Skeletal muscle satellite cell (primary cell): Measurements from ENCODE around the gene MCC.

ENCODE experiments used
- H3K27me3 ChIP-seq: 2 replicates; pipeline ENCODE4 v1.7.0; 2013; ENCODE audit warnings: low read length; ENCODE audit not compliant: control insufficient read depth, insufficient read depth
- H3K36me3 ChIP-seq: 2 replicates; pipeline ENCODE4 v1.7.0; 2013; ENCODE audit warnings: mild to moderate bottlenecking, control low read depth, low read length; ENCODE audit not compliant: insufficient read depth
- H3K4me1 ChIP-seq: 2 replicates; pipeline ENCODE4 v1.7.0; 2013; ENCODE audit warnings: low read length; ENCODE audit not compliant: control insufficient read depth, insufficient read depth
- H3K4me2 ChIP-seq: 2 replicates; pipeline ENCODE4 v1.7.0; 2013; ENCODE audit warnings: mild to moderate bottlenecking, low read length
- H3K4me3 ChIP-seq: 2 replicates; pipeline ENCODE4 v1.7.0; 2013; ENCODE audit warnings: low read length
- H3K9ac ChIP-seq: 2 replicates; pipeline ENCODE4 v1.7.0; 2013; ENCODE audit warnings: mild to moderate bottlenecking, low read depth, low read length, moderate library complexity
- H3K9me3 ChIP-seq: replicated peaks from 2 replicates; pipeline ENCODE4 v1.7.0; 2013; ENCODE audit warnings: mild to moderate bottlenecking, control low read depth, low read length

The MCC gene

DNA sequence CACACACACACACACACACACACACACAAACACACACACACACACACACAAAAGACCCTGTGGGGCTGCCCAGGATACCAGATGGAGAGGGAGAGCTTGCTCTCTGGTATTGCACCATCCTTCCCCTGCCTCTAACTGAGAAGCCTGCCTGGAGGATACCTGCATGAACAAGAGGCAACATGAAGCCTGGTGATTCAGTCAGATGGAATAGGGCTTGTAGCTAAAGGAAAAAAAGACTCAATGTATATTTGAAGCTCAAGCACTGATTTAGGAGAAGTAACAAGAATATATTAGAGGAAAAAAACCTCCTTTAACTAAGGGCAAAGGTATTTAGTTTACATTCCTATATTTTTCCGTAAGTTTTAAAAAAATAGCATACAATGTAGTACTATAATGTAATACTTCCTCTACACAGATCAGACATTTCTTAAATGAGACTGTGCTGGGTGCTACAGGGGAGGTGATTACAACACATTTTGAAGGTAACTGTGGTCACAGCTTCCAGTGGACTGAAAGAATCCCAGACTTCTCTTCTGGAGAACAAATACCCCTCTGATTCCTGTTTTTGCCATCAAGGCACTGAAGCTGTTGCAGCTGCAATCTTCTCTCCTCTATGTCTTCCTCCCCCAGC lies 342.4 kb downstream of the MCC start:
- Histone ChIP-seq H3K27me3 (no peaks in the 10 kb centered on the region), H3K4me1 (peaks cover 21% of the 10 kb centered on the region), H3K9me3 (no peaks in the 10 kb centered on the region), H3K4me3 (no peak overlapping the region), H3K4me2 (no peak overlapping the region), H3K9ac (peak overlapping the region; percentile 54), H3K36me3 (no peaks in the 10 kb centered on the region)

DNA sequence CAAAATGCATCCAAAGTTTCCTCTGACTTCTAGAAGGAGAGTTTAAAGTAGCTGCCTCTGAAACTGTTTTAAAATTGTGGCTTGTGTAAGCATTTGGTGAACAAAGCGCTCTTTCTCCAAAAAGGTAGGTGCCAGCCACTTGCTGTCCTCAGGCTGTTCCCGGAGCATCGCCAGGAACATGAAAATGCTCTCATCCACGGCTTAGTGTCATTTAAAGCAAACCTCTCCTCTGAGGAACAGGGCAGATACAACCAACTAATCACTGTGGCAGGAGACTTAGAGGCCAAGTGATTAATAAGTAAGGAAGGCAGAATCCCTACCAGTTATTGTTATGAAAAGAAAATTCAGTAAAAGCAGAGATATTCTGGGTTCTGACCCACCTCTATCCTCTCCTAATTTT lies 346.1 kb downstream of the MCC start:
- no peaks in the 10 kb centered on the region for H3K27me3 ChIP-seq
- no peak overlapping the region for H3K9ac ChIP-seq
- H3K36me3 ChIP-seq = no peaks in the 10 kb centered on the region
- no peaks in the 10 kb centered on the region for H3K9me3 ChIP-seq
- H3K4me2 ChIP-seq = no peak overlapping the region
- H3K4me1 ChIP-seq = peaks cover 19% of the 10 kb centered on the region
- H3K4me3 ChIP-seq = no peak overlapping the region

DNA sequence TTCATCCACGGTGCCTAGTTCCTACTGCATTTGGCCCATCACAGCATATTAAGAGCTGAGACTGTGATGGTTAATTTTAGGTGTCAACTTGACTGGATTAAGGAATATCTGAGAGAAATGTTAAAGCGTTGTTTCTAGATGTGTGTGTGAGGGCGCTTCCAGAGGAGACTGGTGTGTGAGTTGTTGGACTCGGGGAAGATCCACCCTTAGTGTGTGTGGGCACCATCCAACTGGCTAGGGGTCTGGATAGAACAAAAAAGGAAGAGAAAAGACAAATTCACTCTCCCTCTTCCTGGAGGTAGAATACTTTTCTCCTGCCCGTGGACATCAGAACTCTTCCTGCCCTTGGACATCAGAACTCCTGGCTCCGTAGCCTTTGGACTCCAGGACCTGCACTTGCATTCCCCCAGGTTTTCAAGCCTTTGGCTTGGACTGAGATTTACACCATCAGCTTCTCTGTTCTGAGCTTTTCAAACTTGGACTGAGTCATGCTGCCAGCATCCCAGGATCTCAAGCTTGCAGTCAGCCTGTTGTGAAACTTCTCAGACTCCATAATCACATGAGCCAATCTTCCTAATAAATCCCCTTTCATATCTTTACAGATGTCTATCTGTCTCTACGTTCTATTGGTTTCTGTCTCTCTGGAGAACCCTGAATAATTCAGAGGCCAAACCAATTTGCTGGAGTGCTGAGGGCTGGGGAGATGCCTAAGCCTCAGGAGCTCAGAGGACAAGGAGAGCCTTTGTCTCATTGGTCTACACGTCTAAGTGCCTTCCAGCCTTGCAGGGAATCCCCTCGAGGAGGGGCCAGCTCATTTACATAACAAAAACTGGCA lies 347.2 kb downstream of the MCC start:
- Histone ChIP-seq H3K4me1 (peaks cover 14% of the 10 kb centered on the region), H3K4me2 (peak overlapping the region; percentile 29), H3K9me3 (no peaks in the 10 kb centered on the region), H3K27me3 (no peaks in the 10 kb centered on the region), H3K4me3 (no peak overlapping the region), H3K36me3 (no peaks in the 10 kb centered on the region), H3K9ac (peak overlapping the region; percentile 19)

DNA sequence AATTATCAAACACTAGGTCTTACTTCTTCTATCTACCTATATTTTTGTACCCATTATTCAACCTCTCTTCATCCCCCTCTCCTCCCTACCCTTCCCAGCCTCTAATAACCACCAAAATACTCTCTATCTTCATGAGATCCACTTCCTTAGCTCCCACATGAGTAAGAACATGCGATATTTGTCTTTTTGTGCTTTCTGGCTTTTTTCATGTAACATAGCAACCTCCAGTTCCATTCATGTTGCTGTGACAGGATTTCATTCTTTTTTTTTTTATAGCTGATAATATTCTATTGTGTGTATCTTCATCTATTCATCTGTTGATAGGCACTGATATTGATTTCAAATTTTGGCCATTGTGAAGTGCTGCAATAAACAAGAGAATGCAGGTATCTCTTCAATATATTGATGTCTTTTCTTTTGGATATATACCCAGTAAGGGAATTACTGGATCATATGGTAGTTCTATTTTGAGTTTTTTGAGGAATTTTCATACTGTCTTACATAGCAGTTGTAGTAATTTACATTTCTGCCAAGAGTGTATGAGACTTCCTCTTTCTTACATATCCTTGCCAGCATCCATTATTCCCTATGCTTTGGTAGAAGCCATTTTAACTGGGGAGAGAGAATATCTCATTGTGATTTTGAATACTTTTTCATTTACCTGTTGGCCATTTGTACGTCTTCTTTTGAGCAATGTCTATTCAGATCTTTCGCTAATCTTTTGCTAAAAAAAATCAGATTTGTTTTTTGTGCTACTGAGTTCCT lies 354.9 kb downstream of the MCC start:
- no peak overlapping the region for H3K4me3 ChIP-seq
- H3K9ac ChIP-seq = no peak overlapping the region
- H3K9me3 ChIP-seq = no peaks in the 10 kb centered on the region
- no peaks in the 10 kb centered on the region for H3K27me3 ChIP-seq
- H3K36me3 ChIP-seq = no peaks in the 10 kb centered on the region
- no peak overlapping the region for H3K4me2 ChIP-seq
- no peaks in the 10 kb centered on the region for H3K4me1 ChIP-seq

DNA sequence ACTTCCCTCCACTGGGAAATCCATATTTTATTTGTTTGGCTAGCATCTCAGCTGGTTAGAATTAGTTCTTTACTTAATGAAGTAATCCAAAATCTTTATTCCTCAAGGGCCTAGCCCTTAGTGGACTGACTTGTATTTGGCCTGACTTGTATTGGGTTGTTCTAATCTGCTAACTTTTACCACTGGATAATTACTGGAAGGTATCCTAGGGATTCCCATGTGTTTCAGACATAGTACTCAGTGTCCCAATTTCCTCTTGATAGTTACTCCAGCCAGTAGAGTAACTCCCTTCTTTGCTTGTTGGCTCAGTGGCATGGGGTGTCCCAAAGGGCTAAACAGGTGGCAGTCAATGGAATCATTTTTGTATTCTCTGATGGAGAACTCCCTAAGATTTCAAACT lies 355.7 kb downstream of the MCC start:
- H3K4me3 ChIP-seq = no peak overlapping the region
- no peaks in the 10 kb centered on the region for H3K9me3 ChIP-seq
- no peaks in the 10 kb centered on the region for H3K27me3 ChIP-seq
- no peaks in the 10 kb centered on the region for H3K36me3 ChIP-seq
- no peaks in the 10 kb centered on the region for H3K4me1 ChIP-seq
- H3K4me2 ChIP-seq = no peak overlapping the region
- no peak overlapping the region for H3K9ac ChIP-seq

DNA sequence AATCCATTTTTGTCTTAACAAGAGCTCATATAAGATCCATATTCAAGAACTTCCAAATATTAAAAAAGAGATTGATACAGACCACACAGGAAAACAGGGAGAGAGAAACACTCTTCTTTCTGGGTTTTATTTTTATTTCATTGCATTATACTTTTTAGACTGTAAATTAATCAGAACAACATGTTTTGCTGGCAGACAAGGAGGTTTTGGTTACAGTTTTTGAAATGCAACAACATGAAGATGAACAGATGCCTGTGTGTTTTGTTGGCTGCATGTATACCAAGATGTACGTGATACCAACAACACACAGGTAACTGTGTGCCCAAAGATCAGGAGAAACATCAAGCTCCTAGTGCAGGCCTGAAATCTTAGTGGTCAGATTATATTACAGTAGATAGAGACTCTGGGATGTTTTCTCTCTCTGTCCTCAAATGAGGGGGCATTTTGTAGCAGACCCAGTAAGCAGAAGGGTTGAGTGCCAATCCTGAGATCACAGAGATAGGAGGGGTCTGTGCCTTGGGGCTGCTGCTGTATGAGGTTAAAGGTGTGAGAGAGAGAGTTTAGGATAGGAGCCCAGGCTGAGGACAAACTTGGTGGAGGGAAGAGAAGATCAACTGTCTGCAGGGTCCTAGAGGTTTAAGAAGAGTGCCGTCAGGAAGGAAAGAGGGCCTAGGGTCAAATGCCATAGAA lies 359.5 kb downstream of the MCC start:
- H3K4me3 ChIP-seq = no peak overlapping the region
- no peaks in the 10 kb centered on the region for H3K4me1 ChIP-seq
- no peaks in the 10 kb centered on the region for H3K27me3 ChIP-seq
- no peak overlapping the region for H3K4me2 ChIP-seq
- no peaks in the 10 kb centered on the region for H3K9me3 ChIP-seq
- no peak overlapping the region for H3K9ac ChIP-seq
- H3K36me3 ChIP-seq = no peaks in the 10 kb centered on the region

DNA sequence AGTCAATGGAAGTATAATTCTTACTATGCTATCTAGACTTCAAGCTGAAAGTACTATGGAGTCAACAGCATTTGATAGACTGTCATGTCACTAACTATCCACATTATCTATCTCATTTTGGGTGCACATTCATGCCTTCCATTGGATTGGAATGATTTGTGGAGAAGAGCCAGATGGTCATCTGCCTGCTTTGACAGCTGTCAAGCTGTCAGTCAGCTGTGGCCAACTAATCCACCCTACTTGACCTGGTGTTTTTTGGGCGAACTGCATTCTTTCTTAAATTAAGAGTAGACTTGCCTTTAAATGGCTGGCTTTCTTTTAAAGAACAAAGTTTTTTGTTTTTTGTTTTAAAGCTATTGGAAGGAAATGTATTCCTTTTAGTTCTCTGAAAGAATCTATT lies 360.2 kb downstream of the MCC start:
- Histone ChIP-seq H3K9me3 (no peaks in the 10 kb centered on the region), H3K9ac (no peak overlapping the region), H3K36me3 (no peaks in the 10 kb centered on the region), H3K4me2 (no peak overlapping the region), H3K27me3 (no peaks in the 10 kb centered on the region), H3K4me3 (no peak overlapping the region), H3K4me1 (no peaks in the 10 kb centered on the region)

DNA sequence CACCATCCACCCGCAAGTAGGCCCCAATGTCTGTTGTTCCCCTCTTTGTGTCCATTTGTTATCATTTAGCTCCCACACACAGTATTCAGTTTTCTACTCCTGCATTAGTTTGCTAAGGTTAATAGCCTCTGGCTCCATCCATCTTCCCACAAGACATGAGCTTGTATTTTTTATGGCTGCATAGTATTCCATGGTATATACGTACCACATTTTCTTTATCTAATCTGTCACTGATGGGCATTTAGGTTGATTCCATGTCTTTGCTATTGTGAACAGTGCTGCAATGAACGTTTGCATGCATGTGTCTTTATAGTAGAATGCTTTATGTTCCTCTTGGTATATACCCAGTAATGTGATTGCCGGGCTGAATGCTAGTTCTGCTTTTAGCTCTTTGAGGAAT lies 361.2 kb downstream of the MCC start:
- Histone ChIP-seq H3K9me3 (no peaks in the 10 kb centered on the region), H3K27me3 (no peaks in the 10 kb centered on the region), H3K9ac (no peak overlapping the region), H3K4me1 (peaks cover 5% of the 10 kb centered on the region), H3K4me2 (no peak overlapping the region), H3K4me3 (no peak overlapping the region), H3K36me3 (no peaks in the 10 kb centered on the region)

DNA sequence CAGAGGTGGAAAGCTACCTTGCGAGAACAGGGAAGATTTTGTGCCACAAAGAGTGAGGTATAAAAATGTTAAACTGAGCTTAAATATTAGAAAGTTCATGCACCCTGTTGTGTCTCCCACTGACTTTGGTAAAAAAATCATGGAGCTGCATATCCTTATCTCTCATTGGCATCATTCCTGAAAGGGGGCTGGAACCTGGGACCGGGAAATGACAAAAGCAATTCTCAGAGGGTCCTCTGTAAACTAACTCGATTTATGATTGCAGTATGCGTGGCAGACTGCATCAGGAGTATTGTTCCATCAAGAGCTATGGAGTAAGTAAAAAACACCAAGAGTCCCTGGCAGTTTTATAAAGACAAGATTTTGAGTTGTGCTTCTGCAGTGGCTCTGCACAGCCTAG lies 362.9 kb downstream of the MCC start:
- H3K27me3 ChIP-seq = no peaks in the 10 kb centered on the region
- H3K9me3 ChIP-seq = no peaks in the 10 kb centered on the region
- no peaks in the 10 kb centered on the region for H3K36me3 ChIP-seq
- H3K4me1 ChIP-seq = peaks cover 8% of the 10 kb centered on the region
- H3K9ac ChIP-seq = no peak overlapping the region
- H3K4me3 ChIP-seq = no peak overlapping the region
- no peak overlapping the region for H3K4me2 ChIP-seq

DNA sequence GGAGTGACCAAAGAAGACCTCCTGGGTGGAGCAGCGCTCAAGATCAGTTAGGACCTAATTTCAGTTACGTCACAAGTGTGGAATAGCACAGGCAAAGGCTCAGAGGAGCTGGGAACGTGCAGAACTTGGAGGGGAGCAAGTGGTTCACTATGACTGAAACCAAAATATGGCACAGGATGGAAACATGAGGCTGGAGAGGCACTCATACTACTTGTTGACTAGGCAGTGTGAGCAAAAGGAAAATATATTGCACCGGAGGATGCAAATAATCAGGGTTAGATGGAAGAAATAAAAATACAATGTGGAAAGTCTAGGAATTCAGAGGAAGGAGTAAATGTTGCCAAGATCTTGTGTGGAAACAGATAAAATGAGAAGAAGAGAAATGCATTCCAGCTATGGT lies 363.3 kb downstream of the MCC start:
- H3K9ac ChIP-seq = no peak overlapping the region
- no peaks in the 10 kb centered on the region for H3K27me3 ChIP-seq
- no peak overlapping the region for H3K4me3 ChIP-seq
- H3K36me3 ChIP-seq = no peaks in the 10 kb centered on the region
- no peak overlapping the region for H3K4me2 ChIP-seq
- no peaks in the 10 kb centered on the region for H3K9me3 ChIP-seq
- peaks cover 8% of the 10 kb centered on the region for H3K4me1 ChIP-seq

DNA sequence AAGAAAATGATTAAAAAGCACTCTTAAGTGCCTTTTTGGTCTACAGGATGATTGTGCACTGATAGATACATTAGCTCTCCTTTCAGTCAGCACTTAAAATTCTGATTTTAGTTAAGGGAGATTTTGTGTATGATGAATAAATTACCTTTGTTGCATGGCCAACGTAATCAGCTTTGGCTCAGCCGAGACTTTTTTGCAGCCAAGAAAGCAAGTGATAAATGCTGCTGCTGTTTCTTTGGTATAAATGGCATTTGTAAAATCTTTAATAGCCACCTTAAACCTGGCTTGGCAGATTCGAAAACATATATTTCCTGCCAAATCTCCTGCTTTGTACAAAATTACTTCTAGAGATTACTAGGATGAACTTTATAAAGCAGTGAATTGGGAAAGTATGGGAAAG lies 364.0 kb downstream of the MCC start:
- Histone ChIP-seq H3K9me3 (no peaks in the 10 kb centered on the region), H3K4me2 (no peak overlapping the region), H3K9ac (no peak overlapping the region), H3K4me3 (no peak overlapping the region), H3K36me3 (no peaks in the 10 kb centered on the region), H3K27me3 (no peaks in the 10 kb centered on the region), H3K4me1 (peaks cover 13% of the 10 kb centered on the region)
